GM19328 (cell line): Measurements from ENCODE around the gene CHMP2A.
A peak's percentile ranks its signal among the peaks of the same experiment; 100 is the strongest.
"Not testable (repeated sequence)": the region's sequence is repeated elsewhere in the genome, so short reads cannot be mapped to it uniquely, and the experiment has no call there.

ENCODE experiments used
- ATAC-seq: cut with Tn5 transposase; IDR thresholded peaks from one replicate; pipeline ENCODE4 v1.9.1; 2021; ENCODE audit warnings: mild to moderate bottlenecking, moderate library complexity; ENCODE audit not compliant: unreplicated experiment

CHMP2A gene

GRCh38 chr19:58542641-58543372 is 12.1 kb downstream of the CHMP2A start:
- not testable (repeated sequence) for ATAC-seq

DNA sequence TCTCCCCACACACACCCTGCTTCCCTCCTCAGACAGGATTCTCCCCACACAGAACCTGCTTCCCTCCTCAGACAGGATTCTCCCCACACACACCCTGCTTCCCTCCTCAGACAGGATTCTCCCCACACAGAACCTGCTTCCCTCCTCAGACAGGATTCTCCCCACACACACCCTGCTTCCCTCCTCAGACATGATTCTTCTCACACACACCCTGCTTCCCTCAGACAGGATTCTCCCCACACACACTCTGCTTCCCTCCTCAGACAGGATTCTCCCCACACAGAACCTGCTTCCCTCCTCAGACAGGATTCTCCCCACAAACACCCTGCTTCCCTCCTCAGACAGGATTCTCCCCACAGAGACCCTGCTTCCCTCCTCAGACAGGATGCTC is 15.7 kb downstream of the CHMP2A start:
- ATAC-seq: not testable (repeated sequence)

DNA sequence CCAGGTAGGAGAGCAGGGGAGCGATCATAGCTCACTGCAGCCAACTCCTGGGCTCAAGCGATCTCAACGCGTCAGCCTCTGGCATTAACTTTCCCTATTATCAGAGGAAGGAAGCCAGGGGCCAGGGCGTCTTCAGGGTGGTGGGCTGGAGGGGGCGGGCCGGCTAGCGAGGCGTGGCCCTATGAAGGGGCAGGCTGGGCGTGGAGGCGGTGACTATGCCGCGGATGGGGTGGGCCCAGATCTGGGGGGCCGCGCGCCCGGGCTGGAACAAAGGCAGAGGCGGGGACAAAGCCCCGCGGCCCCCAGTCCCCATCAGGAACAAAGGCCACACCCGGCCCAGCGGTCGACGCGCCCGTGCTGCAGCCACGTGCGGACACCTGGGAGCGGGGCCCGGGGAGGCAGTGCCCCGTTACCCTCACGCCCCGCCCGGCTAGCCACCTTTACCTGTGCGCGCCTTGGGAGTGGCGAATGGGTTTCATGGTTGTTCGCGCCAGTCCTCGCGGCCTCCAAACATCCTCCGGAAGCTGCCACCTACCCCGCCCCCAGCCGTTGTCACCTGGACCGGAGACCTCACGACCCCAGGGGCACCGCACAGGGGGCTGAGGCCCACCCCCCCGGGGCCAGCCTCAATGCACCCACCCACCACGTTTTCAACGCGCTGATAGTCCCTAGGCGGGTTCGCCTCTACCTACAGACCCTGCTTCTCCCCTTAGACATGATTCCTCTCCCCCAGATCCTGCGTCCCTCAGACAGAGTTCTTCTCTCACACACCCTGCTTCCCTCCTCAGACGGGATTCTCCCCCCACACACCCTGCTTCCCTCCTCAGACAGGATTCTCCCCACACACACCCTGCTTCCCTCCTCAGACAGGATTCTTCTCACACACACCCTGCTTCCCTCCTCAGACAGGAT is 16.4 kb downstream of the CHMP2A start:
- ATAC-seq: no peak

- no peak for ATAC-seq
These were observed 17.8 kb downstream of the CHMP2A start for GRCh38 chr19:58536852-58537798.

DNA sequence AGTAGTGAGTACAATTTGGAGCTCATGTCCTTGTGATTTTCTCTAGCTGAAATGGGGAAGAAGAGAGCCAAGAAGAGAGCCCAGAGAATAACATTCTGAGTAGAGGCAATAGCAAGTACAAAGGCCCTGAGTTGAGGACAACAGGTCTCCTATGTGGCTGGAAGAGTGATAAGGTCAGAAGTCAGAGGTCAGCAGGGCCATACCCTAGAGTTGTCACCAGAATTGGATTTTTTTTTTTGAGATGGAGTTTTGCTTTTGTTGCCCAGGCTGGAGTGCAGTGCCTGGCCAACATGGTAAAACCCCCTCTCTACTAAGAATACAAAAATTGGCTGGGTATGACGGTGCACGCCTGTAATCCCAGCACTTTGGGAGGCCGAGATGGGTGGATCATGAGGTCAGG is 19.0 kb downstream of the CHMP2A start:
- ATAC-seq: no peak

DNA sequence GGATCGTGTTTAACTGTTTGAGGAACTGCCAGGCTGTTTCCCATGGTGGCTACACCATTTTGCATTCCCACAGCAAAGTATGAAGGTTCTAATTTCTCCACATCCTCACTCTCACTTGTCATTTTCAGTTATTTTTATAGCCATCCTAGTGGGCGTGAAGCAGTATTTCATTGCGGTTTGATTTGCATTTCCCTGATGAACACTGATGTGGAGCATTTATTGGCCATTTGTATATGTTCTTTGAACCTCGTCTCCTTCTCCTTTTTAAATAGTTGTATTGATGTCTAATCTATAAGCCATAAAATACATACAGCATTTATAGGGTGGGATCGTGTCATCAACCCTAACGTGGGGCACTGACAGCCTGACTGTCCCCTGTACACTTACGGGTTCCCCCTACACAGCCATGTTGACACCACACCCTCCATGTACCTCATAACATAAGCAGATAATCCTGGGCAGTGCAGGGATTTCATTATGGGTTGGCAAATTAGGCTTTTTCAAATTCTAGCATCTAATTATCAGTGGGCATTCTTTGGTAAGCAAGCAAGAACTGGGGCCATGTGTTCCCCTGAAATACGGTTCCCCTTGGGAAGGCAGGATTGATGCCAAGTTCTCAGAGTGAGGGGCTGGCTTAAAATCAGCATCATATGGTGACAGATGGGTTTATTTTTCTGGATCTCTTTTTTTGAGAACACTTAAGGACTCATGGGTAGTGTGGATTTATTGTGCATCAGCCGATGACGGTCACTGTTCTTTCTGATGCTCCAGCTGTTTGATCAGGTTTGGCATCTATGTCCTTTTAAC is 23.7 kb downstream of the CHMP2A start:
- no peak for ATAC-seq

DNA sequence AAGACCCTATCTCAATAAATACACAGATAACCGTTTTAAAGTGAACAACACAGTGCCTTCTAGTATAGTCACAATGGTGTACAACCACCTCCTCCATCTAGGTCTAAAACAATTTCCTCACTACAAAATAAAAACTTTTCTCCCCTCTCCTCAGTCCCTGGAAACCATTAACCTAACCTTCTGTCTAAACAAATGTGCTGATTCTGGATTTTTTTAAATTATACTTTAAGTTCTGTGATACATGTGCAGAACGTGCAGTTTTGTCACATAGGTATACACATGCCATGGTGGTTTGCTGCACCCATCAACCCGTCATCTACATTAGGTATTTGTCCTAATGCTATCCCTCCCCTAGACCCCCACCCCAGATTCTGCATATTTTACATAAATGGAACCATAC is 25.5 kb downstream of the CHMP2A start:
- ATAC-seq: no peak

DNA sequence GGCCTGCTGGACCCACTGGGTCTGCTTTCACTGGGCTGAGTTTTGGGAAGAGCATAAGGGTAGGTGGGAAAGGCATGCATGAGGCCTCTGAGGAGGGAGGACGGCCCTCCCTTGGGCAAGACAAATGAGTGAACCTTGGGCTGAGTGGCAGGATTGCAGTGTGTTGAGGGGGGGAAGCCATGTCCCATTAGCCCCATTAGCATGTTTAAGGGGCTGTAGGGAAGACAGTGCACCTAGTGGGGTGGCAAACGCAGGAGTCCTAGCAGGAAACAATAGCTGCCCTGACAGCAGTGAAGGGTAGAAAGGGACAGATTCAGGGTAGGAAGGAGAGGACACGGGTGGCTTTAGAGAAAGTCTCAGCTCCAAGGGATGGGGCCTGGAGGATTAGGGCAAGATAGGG is 32.2 kb downstream of the CHMP2A start:
- no peak for ATAC-seq

DNA sequence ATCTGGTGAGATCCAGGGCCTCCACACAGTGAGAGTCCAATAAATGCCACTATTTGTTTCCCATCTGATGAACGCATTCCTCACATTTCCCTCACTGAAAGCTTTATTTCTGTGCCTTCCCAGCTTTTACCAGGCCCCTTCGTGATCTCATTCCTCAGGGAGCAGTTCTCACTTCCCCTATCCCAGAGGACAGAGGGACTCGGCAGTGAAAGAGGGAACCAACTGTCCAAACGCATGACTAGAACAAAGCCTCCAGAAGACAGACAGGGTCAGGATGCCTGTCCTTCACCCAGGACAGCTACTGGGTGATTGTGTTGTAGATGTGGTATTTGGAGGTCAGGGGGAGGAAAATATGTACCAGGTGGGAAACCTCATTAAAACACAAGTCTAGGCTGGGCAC is 33.3 kb downstream of the CHMP2A start:
- ATAC-seq: no peak

DNA sequence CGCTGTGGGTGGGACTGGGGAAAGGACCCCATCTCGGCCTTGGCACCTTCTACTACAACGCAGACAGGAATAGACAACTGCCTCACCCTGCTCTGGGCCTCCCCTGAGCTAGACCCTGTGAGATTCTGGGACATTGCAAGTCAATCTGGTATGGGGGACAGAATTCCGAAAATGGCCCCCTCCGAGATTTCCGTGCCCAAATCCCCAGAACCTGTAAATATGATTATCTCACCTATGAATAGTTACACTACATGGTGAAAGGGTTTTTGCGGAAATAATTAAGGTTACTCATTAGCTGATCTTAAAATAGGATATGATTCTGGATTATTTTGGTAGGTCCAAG is 34.7 kb downstream of the CHMP2A start:
- no peak for ATAC-seq

- peak; percentile 74 for ATAC-seq
These were observed 35.3 kb downstream of the CHMP2A start, which contains the start of gene ZBTB45 for GRCh38 chr19:58519355-58520256. Gene ZBTB45, minus strand, starts transcription at chr19:58519810. Its CDS starts 2,137 bp downstream, at chr19:58517673.

DNA sequence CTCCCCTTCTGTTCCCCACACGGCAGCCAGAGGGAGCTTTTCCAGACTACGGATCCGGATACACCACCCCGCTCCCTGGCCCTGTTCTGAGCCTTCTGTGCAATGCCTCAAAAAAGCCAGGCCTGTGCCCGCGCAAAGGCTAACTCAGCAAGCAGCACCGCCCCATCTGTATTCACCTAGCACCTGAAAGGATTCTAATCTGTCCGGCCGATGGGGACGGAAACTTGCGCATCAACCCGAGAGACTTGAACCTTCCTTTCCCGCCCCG is 35.9 kb downstream of the CHMP2A start:
- no peak for ATAC-seq

DNA sequence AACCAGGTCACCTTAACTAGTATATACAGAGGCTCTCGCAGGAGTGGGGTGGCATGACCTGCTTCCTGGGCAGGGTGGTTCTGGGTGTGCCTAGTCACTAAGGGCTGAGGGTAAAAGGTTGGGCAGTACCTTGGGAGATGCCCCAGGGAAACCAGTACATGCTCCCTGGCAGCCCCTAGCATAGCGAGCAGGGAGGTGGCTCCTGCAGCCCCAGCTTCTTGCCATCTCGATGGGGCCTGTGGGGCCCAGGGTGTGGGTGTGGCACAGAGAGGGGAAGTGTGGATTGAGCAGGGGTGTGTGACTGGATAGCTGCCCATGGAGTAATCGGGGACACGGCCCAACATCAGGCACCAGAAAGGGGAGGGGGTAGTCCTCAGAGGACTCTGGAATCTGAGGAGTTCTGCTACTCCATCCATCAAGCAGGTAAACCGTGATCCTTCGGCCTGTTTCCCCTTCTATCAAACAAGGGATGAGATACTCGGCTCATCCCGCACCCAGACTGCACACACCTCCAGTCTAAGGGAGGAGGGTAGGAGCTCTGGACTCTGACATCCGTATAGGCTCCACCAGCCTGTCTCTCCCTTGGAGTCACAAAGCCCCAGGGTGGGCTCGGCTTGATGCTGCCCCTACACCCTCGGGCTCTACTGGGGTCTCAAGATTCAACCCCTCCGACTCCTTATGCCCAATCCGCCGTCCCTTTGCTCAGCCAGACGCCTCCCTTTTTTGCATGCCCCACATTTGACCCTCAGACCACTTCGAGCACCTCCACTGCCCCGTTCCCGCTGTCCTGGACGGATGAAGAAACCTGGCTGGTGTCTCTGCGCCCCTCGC is 36.4 kb downstream of the CHMP2A start:
- ATAC-seq: no peak

DNA sequence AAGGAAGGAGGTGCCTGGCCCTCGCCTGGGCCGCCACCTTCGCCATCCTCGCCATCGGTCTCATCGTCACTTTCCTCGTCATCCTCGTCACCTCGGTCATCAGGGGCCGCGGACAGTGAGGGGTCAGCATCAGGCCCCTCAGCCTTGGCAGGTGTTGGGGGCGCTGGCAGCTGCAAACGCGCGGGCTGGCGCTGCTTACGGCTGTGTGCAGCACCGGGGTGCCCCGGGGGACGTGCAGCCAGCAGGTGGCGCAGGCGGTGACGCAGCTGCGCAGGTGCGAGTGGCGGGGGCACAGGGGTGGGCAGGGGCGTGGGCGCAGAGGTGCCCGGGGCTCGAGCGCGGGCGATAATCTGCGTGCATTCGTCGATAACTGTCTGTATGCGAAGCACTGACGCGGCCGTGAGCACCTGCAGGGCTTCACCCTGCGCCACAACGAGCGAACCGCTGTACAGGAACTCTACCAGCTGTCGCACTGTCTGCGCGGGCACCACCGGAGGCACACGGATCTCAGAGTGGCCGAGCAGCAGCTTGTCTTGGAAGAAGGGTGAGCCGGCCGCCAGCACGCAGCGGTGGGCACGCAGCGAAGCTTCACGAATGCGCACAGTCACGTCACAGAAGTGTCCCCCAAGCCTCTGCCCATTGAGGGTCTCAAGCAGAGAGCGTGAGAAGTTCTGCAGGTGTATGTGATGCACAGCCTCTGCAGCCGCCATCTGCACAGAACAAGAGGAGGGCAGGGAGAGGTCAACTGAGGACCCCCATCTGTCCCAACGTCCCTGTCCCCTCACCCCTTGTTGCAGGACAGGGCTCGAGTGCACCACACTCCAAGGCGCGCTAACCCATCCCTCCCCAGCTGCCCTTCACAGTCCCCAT is 37.7 kb downstream of the CHMP2A start:
- ATAC-seq: no peak

DNA sequence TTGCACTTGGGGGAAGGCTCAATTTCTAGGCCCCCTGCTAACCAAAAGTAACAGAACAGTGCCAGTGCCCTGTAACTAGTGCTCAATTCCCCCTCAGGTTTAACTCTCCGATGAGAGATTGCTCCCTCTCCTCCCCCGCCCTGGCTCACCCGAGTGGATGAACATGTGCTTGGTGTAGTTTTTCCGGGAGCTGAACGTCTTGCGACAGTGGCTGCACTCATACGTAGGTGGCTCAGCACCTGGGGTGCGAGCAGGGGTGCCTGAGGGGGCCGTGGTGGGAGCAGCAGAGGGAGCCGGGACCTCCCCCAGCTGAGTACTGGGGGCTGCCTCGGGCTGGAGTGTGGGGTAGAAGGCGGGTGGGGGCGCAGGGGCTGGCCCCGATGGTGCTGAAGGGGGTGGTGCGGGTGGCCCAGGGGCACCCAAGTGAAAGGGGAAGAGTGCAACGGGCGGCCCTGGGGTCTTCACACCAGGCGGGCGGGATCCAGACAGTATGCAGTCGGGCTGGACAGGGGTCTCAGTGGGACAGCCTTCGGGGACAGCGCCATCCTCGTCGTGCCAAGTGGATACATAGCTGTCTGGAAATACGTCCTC is 38.6 kb downstream of the CHMP2A start:
- ATAC-seq: no peak

- no peak for ATAC-seq
These were observed 39.6 kb downstream of the CHMP2A start for GRCh38 chr19:58515259-58515658.

DNA sequence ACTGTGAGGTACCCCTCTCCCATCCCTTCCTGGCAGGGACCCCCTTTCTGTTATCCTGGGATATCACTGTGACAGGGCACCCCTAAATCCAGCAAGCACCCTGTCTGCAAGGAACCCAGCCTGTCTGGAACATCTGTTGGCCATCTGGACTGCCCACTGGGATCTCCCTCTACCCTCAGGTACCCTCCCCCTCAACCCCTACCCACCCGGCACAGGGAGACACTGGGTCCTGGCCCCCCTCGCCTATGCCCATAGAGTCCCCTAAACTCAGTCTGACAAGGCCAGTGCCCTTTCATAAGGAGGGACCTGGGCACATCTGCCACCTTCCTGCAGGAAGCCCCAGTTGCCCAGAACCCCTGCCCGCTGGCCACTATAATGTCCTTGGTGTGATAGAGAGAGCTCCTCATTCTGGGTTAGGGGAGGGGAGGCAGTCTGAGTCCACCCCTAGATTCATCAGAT is 40.3 kb downstream of the CHMP2A start:
- no peak for ATAC-seq
